OCI-LY1 (cell line): ENCODE measurements around the gene RBP3.

Experiments
- EZH2 ChIP-seq: fragments of 200-600 bp; sonication (generic), shearing (Covaris generic); IDR thresholded peaks from 2 replicates; pipeline ENCODE4 v1.8.0; 2017; ENCODE audit warnings: borderline replicate concordance, mixed run types, mild to moderate bottlenecking, antibody characterized with exemption, low read length, moderate library complexity, mixed read lengths
- TF ChIP-seq, protein P1 (sequence below): fragments of 200-600 bp; sonication (generic), shearing (Covaris generic); IDR thresholded peaks from 2 replicates; pipeline ENCODE4 v1.5.1; 2017; ENCODE audit warnings: mild to moderate bottlenecking, antibody characterized with exemption, low read length, moderate library complexity, mixed read lengths

DNA sequence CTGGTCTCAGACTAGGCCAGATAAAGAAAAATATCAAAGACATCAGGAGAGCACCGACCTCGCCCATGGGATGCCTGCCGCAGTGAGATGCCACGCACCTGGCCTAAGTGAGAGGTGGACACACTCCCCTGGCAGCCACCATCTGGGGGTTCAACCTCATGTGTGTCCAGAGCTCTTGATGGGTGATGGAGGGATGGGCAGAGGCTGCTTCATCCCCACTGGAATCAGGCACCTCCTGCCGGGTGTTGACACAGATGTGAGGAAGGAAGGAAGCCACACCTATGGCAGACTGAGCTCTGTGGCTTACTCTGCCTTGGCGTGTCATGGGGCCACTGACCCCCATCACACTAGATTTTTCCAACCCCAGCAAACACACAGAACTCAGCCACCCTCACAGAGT lies 24.6 kb downstream of the RBP3 start:
- TF ChIP-seq, protein P1, sequence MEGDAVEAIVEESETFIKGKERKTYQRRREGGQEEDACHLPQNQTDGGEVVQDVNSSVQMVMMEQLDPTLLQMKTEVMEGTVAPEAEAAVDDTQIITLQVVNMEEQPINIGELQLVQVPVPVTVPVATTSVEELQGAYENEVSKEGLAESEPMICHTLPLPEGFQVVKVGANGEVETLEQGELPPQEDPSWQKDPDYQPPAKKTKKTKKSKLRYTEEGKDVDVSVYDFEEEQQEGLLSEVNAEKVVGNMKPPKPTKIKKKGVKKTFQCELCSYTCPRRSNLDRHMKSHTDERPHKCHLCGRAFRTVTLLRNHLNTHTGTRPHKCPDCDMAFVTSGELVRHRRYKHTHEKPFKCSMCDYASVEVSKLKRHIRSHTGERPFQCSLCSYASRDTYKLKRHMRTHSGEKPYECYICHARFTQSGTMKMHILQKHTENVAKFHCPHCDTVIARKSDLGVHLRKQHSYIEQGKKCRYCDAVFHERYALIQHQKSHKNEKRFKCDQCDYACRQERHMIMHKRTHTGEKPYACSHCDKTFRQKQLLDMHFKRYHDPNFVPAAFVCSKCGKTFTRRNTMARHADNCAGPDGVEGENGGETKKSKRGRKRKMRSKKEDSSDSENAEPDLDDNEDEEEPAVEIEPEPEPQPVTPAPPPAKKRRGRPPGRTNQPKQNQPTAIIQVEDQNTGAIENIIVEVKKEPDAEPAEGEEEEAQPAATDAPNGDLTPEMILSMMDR, result no peak
- TF ChIP-seq EZH2, result no peak
